ENCODE results near the gene COQ8B.

COQ8B gene

GRCh38 chr19:40646743-40647254, 69.9 kb downstream of the COQ8B start:
- Mint-ChIP-seq H3K36me3 (no peaks in the 10 kb centered on the region), H3K4me1 (peaks cover 4% of the 10 kb centered on the region), H3K9me3 (no peaks in the 10 kb centered on the region), H3K27ac (no peak overlapping the region), H3K4me3 (no peak overlapping the region), H3K27me3 (peaks cover 2% of the 10 kb centered on the region)
- ATAC-seq (ENCODE audit: low read depth) (no peak), DNase-seq (ENCODE audit: low spot score in 2 of 2) (no peak)

DNA sequence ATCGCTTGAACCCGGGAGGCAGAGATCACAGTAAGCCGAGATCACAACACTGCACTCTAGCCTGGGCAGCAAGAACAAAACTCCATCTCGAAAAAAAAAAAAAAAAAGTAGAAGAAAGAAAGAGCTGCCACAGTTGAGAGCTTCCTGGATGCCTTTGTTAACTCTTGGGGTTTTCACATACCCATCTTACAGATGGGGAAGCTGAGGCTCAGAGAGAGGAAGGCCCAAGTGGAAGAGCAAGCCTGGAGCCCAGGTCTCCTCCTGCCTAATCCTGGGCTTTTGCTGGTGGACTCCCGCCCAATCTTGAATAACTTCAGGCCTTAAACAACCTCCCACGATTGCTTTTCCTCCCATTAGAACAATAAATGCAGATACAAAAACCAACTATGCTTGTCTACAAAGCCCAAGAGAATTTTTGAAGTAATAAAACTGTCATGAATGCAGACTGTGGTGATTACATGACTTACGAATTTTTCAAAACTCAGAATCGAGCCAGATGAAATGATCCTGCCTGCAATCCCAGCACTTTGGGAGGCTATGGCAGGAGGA, 73.9 kb downstream of the COQ8B start:
- DNase-seq (ENCODE audit: low spot score in 2 of 2) (no peak), ATAC-seq (ENCODE audit: low read depth) (no peak)
- Mint-ChIP-seq H3K4me3 (no peak overlapping the region), H3K27me3 (peaks cover 2% of the 10 kb centered on the region), H3K27ac (no peak overlapping the region), H3K4me1 (peaks cover 7% of the 10 kb centered on the region), H3K36me3 (no peaks in the 10 kb centered on the region), H3K9me3 (no peaks in the 10 kb centered on the region)

DNA sequence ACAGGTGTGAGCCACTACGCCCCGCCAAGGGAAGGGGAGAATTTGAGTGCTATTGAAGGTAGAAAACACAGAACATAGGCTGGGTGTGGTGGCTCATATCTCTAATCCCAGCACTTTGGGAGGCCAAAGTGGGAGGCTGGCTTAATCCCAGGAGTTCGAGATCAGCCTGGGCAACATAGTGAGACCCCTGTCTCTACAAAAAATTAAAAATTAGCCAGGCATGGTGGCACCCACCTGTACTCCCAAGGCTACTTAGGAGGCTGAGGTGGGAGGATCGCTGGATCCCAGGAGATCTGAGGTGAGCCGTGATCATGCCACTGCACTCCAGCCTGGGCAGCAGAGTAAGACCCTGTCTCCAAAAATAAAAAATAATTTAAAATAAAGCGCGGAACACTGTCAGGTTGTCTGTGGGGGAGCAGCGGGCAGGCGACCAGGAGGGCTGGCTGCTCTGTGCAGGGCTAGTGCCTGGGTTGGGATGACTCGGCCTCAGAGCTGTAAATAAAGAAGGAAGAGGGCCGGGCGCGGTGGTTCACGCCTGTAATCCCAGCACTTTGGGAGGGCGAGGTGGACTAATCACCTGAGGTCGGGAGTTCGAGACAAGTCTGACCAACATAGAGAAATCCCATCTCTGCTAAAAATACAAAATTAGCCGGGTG, 74.5 kb downstream of the COQ8B start:
- no peak for DNase-seq (ENCODE audit: low spot score in 2 of 2)
- ATAC-seq (ENCODE audit: low read depth) = no peak

More for the DNA sequence above, 74.5 kb downstream of the COQ8B start:
- H3K27ac Mint-ChIP-seq = no peak overlapping the region
- H3K4me1 Mint-ChIP-seq = peaks cover 7% of the 10 kb centered on the region
- H3K4me3 Mint-ChIP-seq = no peak overlapping the region
- H3K36me3 Mint-ChIP-seq = no peaks in the 10 kb centered on the region
- no peaks in the 10 kb centered on the region for H3K9me3 Mint-ChIP-seq
- H3K27me3 Mint-ChIP-seq = peaks cover 2% of the 10 kb centered on the region
